ENCODE results near the gene POC1B. TPM values are rescaled to one million over a fixed set of nuclear protein-coding genes. Genes with fewer than 3 reads are reported as not detected.

Gene POC1B
- total RNA-seq, 1 donor from 2014 or later = 15.3 TPM

- DNase-seq (ENCODE audit: extremely low spot score, unreplicated experiment) = no peak
- Mint-ChIP-seq H3K36me3 (peaks cover 26% of the 10 kb centered on the region), H3K4me3 (no peak overlapping the region), H3K27ac (peak overlapping the region; percentile 66), H3K9me3 (peaks cover 1% of the 10 kb centered on the region), H3K27me3 (no peaks in the 10 kb centered on the region), H3K4me1 (ENCODE audit: unreplicated experiment) (peaks cover 5% of the 10 kb centered on the region)
- no peak for TF ChIP-seq CTCF (conservative IDR thresholded peaks at IDR 0.05)
Measured at GRCh38 chr12:89497005-89497404, 28.8 kb downstream of the POC1B start.

GRCh38 chr12:89494411-89495231, 31.2 kb downstream of the POC1B start:
- TF ChIP-seq CTCF (conservative IDR thresholded peaks at IDR 0.05) = no peak
- no peaks in the 10 kb centered on the region for H3K27me3 Mint-ChIP-seq
- H3K27ac Mint-ChIP-seq = no peak overlapping the region
- H3K4me3 Mint-ChIP-seq = no peak overlapping the region
- H3K9me3 Mint-ChIP-seq = no peaks in the 10 kb centered on the region
- no peak for DNase-seq (ENCODE audit: extremely low spot score, unreplicated experiment)
- H3K4me1 Mint-ChIP-seq (ENCODE audit: unreplicated experiment) = peaks cover 5% of the 10 kb centered on the region
- H3K36me3 Mint-ChIP-seq = peaks cover 26% of the 10 kb centered on the region

- Mint-ChIP-seq H3K4me3 (no peak overlapping the region), H3K27me3 (no peaks in the 10 kb centered on the region), H3K4me1 (ENCODE audit: unreplicated experiment) (peaks cover 5% of the 10 kb centered on the region), H3K9me3 (no peaks in the 10 kb centered on the region), H3K36me3 (peaks cover 22% of the 10 kb centered on the region), H3K27ac (no peak overlapping the region)
- no peak for DNase-seq (ENCODE audit: extremely low spot score, unreplicated experiment)
- no peak for TF ChIP-seq CTCF (conservative IDR thresholded peaks at IDR 0.05)
Measured at GRCh38 chr12:89493670-89494302, 32.1 kb downstream of the POC1B start.

GRCh38 chr12:89492883-89493282, 33.0 kb downstream of the POC1B start:
- no peak overlapping the region for H3K4me3 Mint-ChIP-seq
- no peak for DNase-seq (ENCODE audit: extremely low spot score, unreplicated experiment)
- H3K36me3 Mint-ChIP-seq = peaks cover 22% of the 10 kb centered on the region
- H3K9me3 Mint-ChIP-seq = no peaks in the 10 kb centered on the region
- H3K4me1 Mint-ChIP-seq (ENCODE audit: unreplicated experiment) = peaks cover 5% of the 10 kb centered on the region
- H3K27ac Mint-ChIP-seq = peak overlapping the region; percentile 6
- TF ChIP-seq CTCF (conservative IDR thresholded peaks at IDR 0.05) = no peak
- no peaks in the 10 kb centered on the region for H3K27me3 Mint-ChIP-seq

GRCh38 chr12:89490922-89491321, 34.9 kb downstream of the POC1B start:
- no peak for DNase-seq (ENCODE audit: extremely low spot score, unreplicated experiment)
- H3K36me3 Mint-ChIP-seq = peaks cover 28% of the 10 kb centered on the region

More at GRCh38 chr12:89490922-89491321, 34.9 kb downstream of the POC1B start:
- no peaks in the 10 kb centered on the region for H3K9me3 Mint-ChIP-seq
- no peaks in the 10 kb centered on the region for H3K27me3 Mint-ChIP-seq
- TF ChIP-seq CTCF (conservative IDR thresholded peaks at IDR 0.05) = no peak
- no peak overlapping the region for H3K27ac Mint-ChIP-seq
- H3K4me3 Mint-ChIP-seq = no peak overlapping the region
- no peaks in the 10 kb centered on the region for H3K4me1 Mint-ChIP-seq (ENCODE audit: unreplicated experiment)
